Measurements from ENCODE around the gene SLC2A4RG. TPM values are rescaled to one million over a fixed set of nuclear protein-coding genes. Genes with fewer than 3 reads are reported as not detected.

Gene SLC2A4RG
- total and polyA plus RNA-seq, 2 donors (not counting 3 experiments of a cell fraction or from before 2014, with no cell fraction given) = 41.7 to 69.4 TPM

- Histone ChIP-seq H3K4me2 (ENCODE audit: insufficient read depth, low read length) (no peak overlapping the region), H3K27me3 (ENCODE audit: control insufficient read depth in 2 of 2, insufficient read depth in 2 of 2, low read length in 2 of 2) (no peaks in the 10 kb centered on the region), H3K4me3 (replicated peaks in 1 of 3; ENCODE audit: insufficient read depth in 1 of 3, low read depth in 1 of 3, low read length in 3 of 3) (no peak overlapping the region), H4K20me1 (replicated peaks; ENCODE audit: control insufficient read depth, extremely low read depth, insufficient read depth, low read length) (no peaks in the 10 kb centered on the region), H3K9me1 (replicated peaks; ENCODE audit: control insufficient read depth, extremely low read depth, insufficient read depth, low read length) (no peaks in the 10 kb centered on the region), H3K27ac (ENCODE audit: insufficient read depth, low read depth, low read length) (no peak overlapping the region), H3K79me2 (ENCODE audit: control insufficient read depth, insufficient read depth, low read length) (no peaks in the 10 kb centered on the region), H2AFZ (ENCODE audit: low read depth, low read length) (no peak overlapping the region), H3K36me3 (ENCODE audit: control insufficient read depth in 2 of 2, extremely low read depth in 1 of 2, insufficient read depth in 2 of 2, low read length in 2 of 2) (peaks cover 0 to 19% of the 10 kb centered on the region in 2 experiments), H3K9ac (replicated peaks; ENCODE audit: extremely low read depth, insufficient read depth, low read length) (no peak overlapping the region), H3K9me3 (replicated peaks; ENCODE audit: control insufficient read depth, insufficient read depth, low read length) (no peaks in the 10 kb centered on the region), H3K4me1 (ENCODE audit: control insufficient read depth, extremely low read depth, insufficient read depth, low read length) (peaks cover 9% of the 10 kb centered on the region)
- CTCF ChIA-PET = no interaction called here
- FAIRE-seq = no peak
- intact Hi-C loops (cut with micrococcal nuclease) (no loop called here), dilution Hi-C loops (cut with MboI; ENCODE audit: extremely low pct_ligation_motif_present, low sequenced_read_pairs) (no loop called here)
- TF ChIP-seq EZH2 (IDR thresholded peaks at IDR 0.05; ENCODE audit: borderline replicate concordance, low read depth, low read length, severe bottlenecking) (no peak), FOS (IDR thresholded peaks at IDR 0.05; ENCODE audit: borderline replicate concordance, insufficient read depth, low read length) (no peak), POLR2AphosphoS5 (IDR thresholded peaks at IDR 0.05; ENCODE audit: insufficient read depth, low read depth, low read length) (no peak), JUN (IDR thresholded peaks at IDR 0.05; ENCODE audit: borderline replicate concordance, insufficient read depth, insufficient read length, low read depth) (no peak), MYC (IDR thresholded peaks at IDR 0.05; ENCODE audit: low read depth, low read length) (no peak), POLR2A (IDR thresholded peaks at IDR 0.05; ENCODE audit: low read depth, low read length) (no peak), GATA2 (IDR thresholded peaks at IDR 0.05; ENCODE audit: insufficient read depth, insufficient read length, low read depth, low read length) (no peak), MAX (IDR thresholded peaks at IDR 0.05; ENCODE audit: insufficient read depth, insufficient read length) (no peak), CTCF (IDR thresholded peaks at IDR 0.05; ENCODE audit: extremely low read depth in 1 of 2, insufficient read depth in 1 of 2, low read depth in 1 of 2, low read length in 2 of 2) (no peak)
- no TSS peak for BruUV-seq (replicated peaks)
- POLR2A ChIA-PET = no interaction called here
- no peak for DNase-seq (ENCODE audit: low read depth, low spot score)
Measured at GRCh38 chr20:63744158-63744557, 4.6 kb downstream of the SLC2A4RG start.
